Central memory CD4-positive, alpha-beta T cell (primary cell): ENCODE data around the gene OR52D1.

Source experiments
- DNase-seq: peaks from one replicate; pipeline ENCODE4 v3.0.0; 2022

OR52D1 gene

DNA sequence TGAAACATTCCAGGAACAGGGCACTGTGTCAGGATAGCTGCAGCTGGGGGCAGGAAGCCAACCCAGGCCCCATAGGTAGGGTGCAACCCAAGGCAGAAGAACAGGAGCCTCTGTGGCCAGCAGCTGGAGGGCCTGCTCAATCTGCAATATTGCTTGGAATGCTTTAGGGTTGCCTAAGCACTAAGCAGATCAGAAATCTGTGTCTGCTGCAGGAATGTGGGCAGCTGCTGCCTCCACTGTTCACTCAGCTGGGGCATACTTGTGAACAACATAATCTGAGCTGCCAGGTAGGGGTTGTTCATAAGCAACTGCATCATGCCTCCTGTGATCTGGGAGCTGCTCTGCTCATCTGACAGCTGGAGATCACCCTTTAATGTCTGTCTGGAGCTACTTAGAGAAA, 26.4 kb downstream of the OR52D1 start:
- no peak for DNase-seq

DNA sequence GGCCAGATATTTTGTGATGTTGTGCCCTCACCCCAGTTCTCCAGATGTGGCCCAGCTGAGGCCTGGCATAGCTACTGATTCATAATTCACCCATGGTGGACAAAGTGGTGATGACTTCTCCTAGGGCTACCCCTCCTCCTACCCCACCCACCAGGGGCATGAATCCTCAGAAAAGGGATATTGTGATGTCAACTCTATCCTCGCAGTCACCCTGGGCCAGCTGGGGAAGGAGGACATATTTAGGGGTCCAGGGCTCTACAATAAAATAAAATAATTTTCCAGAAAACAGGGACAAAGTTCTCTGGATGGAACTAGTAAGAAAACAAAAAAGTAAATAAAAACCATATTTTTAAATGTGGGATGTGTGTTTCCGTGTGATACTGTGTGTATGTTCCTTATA, 28.1 kb downstream of the OR52D1 start, which contains the start of gene UBQLNL:
Gene UBQLNL, minus strand, starts transcription at position 101 of the 400 bp plus-strand sequence. CDS start 258 bp downstream, outside the sequence.
- DNase-seq = no peak

DNA sequence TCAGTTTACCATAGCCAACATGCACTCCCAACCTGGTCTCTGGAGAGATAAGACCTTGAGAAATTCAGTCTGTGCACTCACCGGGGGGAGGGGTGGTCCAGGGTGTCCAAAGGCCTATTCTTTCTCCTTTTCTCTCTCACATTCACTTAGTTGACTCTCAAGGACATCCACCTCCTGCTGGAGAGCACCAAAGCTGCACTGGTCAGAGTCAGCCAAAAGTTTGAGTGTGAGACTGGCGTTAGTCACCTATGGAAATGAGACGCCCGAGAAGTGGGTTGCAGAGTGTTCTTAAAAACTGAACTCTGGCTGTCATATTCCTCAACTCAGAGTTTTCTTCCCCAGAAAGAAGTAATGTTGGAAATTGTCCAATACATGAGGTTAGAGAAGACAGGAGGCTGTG, 33.1 kb downstream of the OR52D1 start:
- DNase-seq = no peak

DNA sequence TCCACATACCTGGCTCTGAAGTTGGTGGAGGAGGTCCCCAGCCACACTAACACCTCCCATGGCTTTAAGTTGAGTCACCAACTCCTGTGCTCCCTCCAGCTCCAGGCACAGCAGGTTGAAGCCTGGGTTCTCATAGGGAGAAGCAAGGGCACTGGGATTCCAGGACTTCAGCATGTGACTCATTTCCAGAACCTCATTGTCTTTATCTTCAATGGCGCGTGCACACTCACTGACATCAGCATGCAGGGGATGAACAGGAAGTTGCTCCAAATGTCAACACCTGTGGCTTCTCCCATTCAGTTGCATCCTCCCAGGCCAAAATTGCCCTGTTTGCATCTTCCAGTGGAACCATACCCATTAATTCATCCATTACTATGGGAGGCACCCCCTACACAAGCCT, 33.8 kb downstream of the OR52D1 start:
- DNase-seq = no peak

DNA sequence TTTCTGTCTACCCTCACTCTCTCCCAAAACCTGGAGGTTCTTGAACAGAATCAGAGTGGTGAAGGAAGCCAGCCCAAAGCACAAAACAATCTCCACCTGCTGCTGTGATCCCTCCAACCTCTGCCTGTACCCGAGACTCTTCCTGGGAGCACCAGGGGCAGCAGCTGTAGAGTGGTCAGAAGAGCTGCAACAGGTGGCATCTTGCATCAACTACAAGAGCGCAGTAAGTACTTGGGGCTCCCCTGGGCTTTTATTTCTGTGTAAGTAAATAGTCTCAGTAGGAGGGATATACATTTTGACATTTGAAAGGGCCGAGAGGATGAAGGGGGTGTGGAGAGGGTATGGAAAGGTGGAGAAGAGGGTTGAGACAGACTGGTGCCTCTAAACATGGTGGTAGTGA, 36.3 kb downstream of the OR52D1 start:
- DNase-seq = no peak

DNA sequence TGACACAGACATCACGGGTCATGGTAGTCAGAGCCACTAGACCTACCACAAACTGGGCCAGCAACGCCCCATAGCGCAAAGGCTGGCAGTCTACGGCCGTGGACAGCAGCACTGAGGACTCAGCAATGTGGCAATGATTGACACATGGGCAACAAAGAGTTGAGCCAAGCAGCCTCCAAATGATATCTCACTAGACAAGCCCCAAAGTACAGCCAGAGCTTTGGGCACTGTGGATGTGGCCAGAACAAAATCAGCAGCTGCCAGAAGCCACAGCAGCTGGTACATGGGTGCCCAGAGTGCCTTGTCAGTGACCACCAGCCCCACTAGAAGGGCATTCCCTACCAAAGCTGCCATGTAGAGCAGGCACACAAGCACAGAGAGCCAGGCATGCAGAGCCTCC, 39.2 kb downstream of the OR52D1 start:
- no peak for DNase-seq

DNA sequence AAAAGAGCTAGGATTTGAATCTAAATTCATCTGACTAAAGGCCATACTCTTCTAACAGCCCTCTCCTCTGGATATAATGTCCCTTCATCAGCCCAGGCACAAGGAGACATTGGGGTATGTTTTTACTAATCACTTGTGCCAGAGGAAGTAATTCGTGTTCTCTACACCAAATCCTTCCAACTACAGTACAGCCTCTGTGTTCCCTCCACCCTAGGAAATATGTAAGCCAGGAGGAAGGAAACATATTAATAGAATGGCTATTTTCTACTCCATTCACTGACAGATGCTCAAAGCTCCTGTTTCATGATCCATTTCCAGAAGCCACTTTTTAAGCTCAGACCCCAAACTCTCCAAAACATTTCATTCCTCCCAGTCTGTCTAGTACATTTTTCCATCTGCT, 40.0 kb downstream of the OR52D1 start:
- DNase-seq = no peak

DNA sequence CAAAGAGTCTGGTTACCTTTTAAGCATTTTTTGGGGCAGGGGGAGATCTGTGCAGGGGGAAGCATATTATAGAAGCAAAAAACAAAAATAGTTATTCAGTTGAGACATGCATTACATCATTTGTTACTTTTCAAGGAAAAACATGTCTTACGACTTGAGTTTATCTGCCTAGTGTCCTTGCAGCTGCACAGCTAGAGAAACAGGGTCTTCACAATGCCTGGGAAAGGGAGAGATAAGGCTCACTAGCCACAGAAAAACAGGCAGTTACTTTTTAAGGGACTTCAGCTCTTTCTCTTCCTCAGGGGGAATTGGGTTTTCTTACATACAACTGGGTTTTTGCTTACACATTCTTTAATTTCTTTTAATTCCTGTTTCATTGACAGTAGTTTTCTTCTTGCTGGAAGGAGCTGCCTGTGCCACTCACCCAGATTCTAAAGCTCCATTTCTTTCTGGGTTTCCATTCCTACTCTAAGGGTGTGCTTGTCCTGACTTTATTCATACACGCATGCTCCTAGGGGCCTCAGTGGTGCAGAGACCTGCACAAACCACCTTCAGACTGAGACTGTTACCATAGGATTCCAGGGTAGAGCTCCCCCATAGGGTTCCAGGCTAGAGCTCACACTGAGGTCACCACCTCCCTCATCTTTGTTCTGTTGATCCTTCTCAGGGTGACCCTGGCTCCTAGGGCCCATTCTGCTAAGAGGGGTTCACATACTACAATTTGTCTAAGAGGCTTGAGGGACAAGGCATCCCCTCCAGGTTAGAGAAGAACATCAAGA, 42.8 kb downstream of the OR52D1 start:
- DNase-seq = no peak

DNA sequence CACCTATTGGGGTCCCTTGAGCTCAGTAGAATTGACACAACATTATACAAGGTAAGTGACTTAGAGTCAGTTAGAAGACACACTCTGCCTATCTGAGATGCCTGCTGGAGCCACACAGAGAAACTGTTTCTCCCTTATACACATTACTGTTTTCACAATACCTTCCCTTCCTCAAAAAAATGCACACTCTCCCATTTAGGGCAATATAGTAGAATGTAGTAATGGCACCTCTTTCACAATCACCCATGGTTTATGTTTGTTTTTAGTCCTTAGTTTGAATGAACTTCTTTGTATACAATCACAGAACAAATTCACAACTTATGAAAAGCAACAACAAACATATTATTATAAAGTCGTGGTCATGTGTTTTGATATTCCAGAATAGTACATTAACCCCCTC, 45.6 kb downstream of the OR52D1 start:
- no peak for DNase-seq

DNA sequence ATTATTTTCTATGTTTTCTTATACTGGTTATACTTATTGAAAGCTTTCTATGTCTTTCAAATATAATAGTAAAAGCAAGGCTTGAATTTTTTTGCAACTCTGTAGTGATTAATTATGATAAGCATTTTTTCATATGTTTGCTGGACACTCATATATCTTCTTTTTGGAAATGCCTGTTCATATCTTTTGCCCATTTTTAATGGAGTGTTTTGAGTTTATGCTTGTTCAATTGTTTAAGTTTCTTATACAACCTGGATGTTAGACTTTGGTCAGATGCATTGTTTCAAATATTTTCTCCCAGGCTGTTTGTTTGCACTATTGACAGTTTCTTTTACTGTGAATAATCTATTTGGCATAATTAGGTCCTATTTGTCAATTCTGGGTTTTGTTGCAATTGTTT, 48.0 kb downstream of the OR52D1 start:
- no peak for DNase-seq
